Activated CD4-positive, alpha-beta T cell treated with anti-CD3 and anti-CD28 coated beads for 1 hour (primary cell): ENCODE results near the gene KIAA0232.
"Not testable (repeated sequence)": the region's sequence is repeated elsewhere in the genome, so short reads cannot be mapped to it uniquely, and the experiment has no call there.

ENCODE experiments used
- DNase-seq: peaks from one replicate; pipeline ENCODE4 v3.0.0-alpha.2; 2020

KIAA0232 gene

DNA sequence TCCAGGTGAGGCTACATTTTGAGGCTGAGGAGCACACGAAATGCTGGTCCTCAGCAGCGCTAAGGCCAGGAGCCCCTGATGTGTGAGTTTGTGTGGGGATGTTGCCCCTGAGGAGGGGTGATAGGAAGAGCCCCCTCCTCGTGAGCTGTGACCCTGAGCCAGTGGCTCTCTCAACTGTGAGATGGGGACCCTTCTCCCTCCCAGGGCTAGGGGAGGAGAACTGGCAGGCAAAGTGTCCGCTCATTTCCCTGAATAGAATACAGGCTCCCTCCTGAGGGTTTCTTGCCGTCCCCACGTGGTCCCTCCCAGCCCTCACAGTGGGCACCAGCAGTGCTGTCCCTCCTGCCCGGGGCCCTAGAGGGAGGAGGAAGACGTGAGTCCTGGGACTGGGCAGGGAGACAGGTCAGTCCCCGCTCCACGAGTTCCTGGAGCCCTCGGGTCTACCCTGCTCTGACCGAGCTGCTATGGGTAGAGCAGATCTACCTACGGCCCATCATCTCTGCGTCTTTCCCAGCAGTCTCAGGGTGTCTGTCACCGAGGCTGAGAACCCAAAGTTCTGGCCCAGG is 106.1 kb downstream of the KIAA0232 start:
- no peak for DNase-seq

DNA sequence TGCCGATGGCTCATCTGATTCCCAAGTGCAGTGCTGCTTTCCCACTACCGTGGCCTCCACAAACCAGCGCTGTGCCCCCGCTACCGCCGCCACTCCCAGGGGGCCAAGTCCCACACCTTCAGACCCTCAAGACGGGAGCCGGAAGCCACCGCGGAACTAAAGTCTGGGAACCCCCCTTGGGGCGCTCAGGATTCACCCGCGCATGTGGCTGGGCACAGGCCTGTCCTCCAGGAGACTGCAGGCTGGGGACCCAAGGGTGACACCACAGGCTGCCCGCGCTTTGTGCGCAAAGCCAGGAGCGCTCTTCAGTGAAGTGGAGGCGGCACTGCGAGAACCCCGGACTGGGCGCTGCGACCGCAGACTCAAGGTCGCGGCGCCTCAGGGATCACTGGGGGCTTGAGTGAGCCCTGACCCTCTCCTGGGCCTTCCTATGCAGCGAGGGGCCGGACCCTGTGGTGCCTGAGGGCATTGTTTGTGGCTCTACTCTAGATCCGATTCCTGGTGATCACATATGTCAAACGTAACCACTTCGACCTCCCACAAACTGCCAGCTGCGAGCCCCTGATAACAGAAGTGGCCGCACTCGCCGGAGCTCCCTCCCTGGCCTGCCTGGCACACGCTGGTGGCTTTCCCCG is 106.7 kb downstream of the KIAA0232 start:
- DNase-seq = no peak

DNA sequence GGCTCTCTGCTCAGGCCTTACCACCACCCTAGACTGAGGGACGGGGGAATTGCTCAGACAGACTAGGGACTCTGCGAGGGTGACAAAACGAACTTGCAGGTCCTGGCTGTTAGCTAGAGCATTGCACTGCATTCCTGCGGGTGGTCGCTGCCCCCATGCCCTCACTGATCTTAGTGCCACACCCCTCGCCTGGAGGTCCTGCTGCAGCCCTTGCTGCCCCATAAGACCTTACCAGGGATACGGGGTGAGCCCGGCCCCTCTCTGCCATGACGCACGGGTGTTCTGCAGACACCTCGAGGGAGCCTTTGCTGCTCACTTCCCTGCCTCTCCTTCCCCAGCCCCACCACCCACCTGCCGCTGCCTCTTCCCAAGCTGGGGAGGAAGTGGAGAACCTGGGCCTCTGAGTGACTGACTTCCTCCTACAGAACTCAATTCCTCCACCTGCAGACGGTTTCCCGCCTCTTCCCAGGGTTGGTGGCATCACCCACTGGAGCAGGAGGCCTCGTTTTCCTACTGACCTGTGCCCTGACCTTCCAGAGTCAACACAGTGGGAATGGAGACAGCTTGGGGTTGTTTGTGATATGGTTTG is 107.3 kb downstream of the KIAA0232 start:
- DNase-seq = no peak

DNA sequence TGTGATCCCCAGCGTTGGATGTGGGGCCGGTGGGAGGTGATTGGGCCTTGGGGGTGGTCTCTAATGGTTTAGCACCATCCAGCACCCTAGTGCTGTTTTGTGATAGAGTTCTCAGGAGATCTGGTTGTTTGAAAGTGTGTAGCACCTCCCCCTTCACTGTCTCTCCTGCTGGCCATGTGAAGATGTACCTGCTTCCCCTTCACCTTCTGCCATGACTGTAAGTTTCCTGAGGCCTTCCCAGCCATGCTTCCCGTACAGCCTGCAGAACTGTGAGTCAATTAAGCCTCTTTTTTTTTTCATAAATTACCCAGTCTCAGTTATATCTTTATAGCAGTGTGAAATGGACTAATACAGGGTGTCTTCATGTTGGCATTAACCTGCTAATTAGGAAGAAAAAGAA is 107.8 kb downstream of the KIAA0232 start:
- DNase-seq = no peak

DNA sequence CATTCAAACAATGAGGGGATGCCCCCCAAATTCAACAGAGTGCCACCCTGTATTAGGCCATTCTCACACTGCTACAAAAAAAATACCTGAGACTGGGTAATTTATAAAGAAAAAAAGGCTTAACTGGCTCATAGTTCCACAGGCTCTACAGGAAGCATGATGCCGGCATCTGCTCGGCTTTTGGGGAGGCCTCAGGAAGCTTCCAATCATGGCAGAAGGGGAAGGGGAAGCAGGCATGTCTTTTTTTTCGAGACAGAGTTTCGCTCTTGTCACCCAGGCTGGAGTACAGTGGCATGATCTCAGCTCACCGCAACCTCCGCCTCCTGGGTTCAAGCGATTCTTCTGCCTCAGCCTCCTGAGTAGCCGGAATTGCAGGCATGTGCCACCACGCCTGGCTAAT is 108.4 kb downstream of the KIAA0232 start:
- not testable (repeated sequence) for DNase-seq

DNA sequence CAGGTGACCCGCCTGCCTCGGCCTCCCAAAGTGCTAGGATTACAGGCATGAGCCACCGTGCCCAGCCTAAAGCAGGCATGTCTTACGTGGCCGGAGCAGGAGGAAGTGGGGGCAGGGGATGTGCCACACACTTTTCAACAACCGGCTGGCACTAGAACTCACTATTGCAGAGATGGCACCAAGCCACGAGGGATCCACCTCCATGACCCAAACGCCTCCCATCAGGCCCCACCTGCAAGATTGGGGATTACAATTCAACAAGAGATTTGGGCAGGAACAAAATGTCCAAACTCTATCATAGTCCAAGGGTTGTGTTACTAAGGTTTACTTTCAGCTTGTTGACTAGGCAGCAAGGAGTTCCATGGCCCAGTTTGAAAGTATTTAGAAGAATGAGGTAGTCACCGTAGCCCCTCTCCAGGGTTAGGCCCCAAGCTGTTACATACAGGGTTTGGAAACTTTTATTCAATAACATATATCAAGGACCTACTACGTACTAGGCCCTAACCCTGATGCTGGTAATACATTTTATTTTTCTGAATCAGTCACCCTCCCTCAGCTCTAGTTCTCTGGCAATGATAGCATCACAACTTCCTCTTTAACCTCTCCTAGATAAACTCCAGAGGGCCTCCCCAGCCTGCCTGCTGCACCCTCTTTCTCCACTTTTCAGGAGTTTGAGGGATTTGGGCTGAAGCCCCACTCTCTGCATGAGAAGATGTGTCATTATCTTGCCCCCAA is 109.1 kb downstream of the KIAA0232 start:
- DNase-seq = no peak

DNA sequence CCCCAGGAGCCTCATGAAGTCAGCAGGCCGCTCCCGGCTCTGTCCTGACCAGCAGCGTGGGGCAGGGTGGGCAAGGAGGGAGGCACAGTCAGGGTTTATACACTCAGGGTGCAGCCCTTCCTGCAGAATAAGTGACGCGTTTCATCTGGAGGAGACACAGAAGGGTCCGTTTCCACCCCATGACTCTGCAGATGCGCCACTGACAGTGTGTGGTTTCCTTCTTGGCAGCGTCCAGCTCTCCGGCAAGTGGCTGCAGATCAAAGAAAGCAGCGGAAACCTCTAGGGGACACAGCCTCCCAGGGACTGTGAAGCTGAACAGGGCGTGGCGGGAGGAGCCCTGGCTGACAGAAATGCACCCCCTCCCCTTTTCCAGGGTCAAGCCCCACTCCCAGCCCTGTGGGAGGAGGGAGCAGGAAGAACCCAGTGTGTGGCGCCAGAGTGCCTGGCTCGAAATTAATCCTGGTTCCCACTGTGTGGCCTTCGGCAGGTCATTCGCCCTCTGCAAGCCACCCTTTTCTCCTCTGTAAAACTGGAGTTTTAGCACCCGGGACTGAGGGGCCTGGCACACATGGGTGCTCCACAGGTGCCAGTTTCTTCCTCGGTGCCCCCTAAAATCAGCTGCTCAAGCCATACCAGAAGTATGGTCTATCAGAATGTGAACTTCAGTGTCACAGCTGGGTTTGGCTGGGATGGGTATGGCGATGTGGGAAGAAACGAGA is 109.8 kb downstream of the KIAA0232 start:
- no peak for DNase-seq

DNA sequence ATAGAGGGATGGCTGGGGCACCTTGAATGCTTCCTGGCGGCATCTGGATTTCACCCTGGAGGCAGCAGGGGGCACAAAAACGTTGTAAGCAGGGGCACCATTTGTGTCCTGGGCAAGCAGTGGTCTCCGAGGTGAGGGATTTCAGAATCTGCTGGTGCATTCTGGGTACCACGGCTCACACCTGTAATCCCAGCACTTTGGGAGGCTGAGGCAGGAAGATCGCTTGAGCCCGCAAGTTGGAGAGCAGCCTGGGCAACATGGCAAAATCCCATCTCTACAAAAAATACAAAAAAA is 110.3 kb downstream of the KIAA0232 start:
- DNase-seq = no peak

DNA sequence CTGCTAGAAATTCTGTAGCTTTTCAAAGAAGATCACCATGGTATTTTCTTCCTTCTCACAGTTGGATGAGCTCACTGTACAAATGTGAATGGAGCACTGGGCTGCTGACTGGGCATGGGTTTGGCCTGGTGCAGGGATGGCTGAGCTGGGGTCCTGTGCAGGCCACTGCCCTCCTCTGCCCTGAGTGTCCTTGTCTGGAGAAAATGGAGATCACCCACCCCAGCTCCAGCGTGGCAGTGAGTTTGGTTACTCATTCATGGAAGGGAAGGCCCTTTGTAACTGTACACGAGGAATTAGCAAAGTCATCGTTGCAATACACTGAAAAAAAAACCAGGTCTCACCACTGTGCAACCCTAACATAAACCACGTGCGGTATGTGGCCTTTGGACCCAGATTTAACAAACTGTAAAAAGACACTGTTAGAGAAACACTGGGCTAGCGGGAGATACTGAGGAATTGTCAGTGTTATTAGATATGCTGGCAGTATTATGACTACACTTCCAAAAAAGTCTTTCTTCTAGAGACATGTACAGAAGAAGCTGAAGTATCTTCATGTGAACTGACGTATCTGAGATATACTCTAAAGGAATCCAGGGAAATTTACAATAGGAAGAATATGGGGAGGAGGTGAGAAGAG is 111.0 kb downstream of the KIAA0232 start:
- no peak for DNase-seq

DNA sequence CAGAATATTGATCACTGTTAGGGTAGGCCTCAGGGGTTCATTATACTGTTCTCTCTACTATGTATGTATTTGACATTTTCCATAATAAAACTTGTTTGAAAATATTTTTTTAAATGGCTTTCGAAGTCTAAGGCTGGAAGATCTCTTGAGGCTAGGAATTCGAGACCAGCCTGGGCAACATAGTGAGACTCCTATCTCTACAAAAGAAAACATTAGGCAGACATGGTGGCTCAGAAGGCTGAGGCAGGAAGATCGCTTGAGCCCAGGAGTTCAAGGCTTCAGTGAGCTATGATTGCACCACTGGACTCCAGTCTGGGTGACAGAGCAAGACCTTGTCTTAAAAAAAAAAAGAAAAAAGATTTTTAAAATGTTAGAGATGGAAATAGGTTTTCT is 111.6 kb downstream of the KIAA0232 start:
- DNase-seq = no peak

DNA sequence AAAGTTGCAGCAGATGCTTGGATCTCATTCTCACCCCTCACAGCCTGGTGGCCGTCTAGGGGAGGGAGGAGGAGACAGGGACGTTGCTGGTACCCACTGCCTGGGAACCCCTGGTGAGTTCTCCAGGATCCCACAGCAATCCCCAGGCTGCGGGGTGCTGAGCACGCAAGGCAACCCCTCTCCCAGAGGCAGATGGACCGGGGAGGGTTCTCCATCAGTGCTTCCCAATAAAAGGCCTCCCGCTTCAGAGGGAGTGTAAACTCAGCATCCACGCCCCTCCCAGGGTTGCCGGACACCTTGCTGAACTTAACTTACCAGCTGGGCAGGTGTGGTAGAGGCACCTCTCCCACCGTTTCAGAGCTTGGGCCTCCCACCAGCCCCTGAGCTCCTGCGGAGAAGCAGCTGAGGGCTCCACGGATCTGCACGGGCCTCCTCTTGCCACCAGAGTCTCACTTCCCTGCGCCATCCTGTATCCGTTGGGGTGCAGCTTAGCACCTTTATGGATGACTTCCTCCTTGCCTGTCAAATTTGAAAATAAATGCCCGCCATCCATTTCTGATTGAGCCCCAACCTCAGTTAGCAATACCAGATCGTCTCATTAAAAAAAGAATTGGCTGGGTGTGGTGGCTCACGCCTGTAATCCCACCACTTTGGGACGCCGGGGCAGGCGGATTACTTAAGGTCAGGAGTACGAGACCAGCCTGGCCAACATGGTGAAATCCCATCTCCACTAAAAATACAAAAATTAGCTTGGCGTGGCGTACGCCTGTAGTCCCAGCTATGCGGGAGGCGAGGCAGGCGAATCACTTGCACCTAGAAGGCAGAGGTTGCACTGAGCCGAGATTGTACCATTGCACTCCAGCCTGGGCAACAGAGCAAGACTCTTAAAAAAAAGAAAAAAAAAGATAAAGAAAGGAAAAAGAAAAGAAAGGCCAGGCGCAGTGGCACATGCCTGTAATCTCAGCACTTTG is 112.3 kb downstream of the KIAA0232 start:
- no peak for DNase-seq

DNA sequence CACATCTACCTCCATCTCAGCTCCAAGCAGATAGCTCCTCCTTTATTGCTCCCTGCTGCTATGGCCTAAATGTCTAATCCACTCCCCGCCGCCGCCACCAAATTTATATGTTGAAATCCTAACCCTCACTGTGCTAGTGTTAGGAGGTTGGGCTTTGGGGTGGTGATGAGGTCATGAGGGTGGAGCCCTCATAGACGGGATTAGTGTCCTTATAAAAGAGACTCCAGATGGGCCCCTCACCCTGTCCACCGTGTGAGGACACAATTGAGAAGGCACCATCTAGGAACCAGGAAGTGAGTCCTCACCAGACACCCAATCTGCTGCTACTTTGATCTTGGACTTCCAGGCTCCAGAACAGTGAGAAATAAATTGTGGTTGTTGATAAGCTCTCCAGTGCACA is 113.5 kb downstream of the KIAA0232 start:
- no peak for DNase-seq

DNA sequence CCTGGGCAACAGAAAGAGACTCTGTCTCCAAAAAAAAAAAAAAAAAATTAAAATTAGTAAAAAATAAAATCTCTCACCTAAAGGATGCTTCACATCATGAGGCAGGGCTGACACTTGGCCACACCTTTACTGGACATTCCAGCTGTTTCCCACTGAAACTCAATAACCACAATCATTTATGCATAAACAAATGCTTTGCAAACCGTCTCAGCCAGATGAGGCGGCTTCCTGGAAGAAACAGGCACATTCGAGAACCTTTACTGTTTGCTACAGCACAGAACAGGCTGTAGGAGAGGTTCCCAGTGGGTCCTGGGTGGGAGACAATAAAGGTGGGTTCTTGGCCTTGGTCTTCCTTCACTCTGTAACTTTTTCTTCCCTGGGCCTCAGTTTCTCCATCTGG is 116.2 kb downstream of the KIAA0232 start:
- no peak for DNase-seq

DNA sequence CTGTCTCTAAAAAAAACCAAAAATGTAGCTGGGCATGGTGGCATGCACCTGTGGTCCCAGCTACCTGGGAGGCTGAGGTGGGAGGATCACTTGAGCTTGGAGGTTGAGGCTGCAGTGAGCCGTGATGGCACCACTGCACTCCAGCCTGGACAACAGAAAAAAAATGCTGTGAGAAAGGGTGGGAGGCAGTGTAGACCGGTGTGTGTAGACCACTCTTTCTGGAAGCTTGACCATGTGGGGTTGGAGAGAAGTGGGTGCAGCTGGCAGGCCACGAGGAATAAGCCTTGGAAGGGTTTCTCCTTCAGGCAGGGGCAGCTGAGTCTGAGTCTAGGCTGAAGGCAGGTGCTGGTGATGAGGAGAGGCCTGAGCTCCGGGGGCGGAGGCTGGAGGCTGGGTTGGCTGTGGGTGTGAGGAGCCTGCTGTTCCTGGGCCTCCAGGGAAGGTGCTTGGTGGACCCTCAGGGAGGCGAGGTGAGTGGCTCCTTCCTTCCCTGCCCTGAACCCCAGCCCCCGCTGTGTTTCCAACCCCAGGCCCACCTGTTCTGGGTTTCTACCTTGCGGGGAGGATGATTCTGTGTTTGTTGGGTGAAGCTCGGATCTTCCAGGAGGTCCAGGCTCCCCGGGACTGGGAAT is 117.8 kb downstream of the KIAA0232 start:
- no peak for DNase-seq

DNA sequence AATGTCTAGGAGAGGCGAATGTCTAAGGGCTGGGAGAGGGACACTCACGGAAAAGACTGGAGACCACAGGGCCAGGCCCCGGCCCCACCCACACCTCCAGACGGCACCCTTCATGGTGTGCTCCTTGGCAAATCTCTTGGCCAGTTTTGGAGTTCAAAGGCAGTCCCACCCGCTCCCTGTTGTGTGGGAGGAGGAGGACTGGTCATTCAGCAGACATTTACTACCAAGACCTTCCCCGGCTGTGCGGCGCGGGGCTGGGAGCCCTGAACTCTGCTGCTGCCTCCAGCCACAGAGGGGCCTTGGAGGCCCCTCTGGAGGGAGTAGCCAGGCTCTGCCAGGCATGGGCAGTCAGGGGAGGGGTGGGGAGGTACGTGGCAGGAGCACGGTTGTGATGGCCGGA is 118.4 kb downstream of the KIAA0232 start:
- DNase-seq = no peak

DNA sequence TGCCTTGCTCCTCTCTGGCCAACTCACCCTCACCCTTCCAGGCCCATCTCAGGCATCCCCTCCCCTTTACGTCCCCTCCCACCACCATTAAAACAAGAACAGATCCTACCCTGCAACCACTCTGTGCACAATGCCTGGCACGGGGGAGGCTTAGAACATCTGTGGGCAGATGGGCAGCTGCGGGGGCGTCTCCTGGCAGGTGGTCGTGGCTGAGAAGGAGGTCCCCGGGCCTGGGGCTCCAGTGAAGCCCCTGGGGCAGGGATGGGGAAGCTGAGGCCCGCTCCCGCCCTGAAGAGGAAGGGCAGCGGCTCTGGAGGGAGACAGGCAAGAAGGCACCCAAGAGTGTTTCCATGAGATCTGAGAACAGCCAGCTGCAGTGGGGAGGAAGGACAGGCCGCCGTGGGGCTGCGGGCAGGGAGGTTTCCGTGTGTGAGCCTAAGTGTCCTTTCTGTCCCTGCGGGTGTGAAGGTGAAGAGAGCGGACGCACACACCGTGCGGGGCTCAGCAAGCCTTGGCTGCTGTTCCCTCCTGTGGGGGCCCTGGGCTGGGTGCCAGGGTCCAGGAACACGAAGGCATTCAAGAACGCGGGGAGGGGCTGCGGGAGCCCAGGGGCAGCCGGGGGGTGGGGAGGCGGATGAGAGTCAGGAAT is 119.3 kb downstream of the KIAA0232 start:
- no peak for DNase-seq

DNA sequence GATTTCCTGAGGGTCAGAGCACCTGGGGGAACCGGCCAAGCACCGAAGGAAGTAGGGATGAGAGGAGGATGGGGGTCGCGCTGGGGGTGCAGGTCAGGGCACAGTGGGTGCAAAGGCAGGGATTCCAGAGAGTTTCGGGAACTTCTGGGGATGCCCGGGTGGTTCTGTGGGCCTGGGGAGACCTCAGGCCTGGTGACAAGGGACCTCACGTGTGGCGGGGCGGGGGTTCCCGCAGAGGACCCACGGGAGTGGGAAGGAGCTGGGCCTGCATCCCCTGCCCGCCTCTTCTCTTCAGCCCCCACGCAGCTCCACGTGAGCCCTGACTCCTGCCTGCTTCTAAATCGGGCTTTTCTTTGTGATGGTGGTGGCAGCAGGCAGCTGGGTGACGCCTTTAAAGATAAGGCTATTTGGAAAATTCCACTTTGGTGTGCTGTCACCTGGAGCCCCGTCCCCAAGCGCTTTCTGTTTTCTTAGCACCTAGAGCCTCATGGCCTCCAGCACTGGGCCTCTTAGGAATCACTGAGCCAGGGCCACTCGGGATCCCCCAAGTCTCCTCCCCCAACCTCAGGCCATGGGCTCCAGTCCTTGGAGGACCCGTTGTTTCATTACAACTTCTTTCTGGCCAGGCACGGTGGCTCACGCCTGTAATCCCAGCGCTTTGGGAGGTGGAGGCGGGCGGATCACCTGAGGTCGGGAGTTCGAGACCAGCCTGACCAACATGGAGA is 120.0 kb downstream of the KIAA0232 start:
- no peak for DNase-seq

DNA sequence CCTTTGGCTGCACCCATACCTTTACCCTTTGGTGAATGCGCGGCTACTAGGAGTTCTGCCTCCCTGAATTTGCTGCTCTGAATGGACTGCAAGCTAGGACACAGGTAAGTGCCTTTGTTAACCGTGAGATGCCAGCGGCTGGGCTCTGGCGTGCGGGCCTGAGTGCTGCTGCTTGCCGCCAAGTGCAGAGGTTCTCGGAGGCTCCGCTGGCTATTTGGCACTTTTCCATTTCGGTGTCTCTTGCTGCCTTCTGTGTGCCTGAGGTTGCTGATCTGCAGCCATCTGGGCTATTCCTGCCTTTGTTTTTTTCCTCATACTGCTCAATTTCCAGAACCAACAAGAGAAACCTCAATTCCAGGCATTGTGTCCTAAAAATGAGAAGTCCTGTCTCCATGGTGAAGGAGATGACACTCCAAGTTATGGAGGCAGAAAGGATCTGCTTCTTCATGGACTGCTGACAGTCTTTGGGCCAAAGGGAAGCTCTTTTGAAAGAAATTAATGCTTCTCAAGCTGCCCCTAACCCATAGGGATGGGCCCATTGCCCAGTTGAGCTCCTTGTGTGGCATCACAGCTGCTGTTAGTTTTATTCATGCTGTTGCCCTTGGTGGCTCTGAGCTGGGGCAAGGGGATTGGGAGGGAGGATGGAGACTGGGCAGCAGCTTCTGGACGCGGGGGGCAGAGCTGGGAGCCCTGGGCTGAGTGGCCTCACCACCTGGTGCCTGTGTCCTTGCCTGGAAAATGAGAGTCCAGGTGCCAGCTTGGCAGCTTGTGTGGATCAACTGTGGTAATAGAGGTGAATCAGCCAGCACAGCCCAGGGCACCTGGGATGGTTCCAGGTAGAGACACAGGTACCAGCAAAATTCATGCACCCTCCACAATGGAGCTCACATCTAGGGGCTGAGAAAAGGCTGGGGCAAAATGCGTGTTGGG is 123.3 kb downstream of the KIAA0232 start:
- DNase-seq = no peak

DNA sequence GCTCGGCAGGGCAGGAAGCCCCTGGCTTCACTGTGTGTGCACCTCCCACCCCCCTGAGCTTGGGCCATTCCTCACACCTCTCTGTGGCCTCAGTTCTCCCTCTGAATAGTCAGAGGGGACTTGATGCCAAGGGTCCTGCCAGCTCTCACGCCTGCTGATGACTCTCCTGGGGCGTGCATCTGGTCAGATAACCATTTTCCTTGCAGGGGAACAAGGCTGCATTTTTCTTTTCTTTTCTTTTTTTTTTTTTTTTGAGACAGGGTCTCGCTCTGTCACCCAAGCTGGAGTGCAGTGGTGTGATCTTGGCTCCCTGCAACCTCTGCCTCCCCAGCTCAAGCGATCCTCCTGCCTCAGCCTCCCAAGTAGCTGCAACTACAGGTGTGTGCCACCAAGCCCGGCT is 124.0 kb downstream of the KIAA0232 start:
- not testable (repeated sequence) for DNase-seq
